Left ventricle myocardium superior (tissue), 1 donor: ENCODE results near the gene CEP95. TPM values are rescaled to one million over a fixed set of nuclear protein-coding genes. Genes with fewer than 3 reads are reported as not detected.

Source experiments
- microRNA-seq: library from miRNA; unstranded; fragments of <30 nt; microRNA quantifications from one replicate; pipeline ENCODE4 v1.2.0, GENCODE V29; 2020; ENCODE audit warnings: borderline number of aligned reads
- total RNA-seq: library from RNA; stranded (reverse); fragmentation: NEBNext Ultra II Directional; extraction: Animal tissue kit (Norgen Biotek cat#: 25700); gene quantifications from one replicate; pipeline ENCODE4 v1.2.1, GENCODE V29; 2021
- donor health status: DM: no; HTN: yes; CAD: no; lungs with severe emphysema.

CEP95 gene
- total RNA-seq, 1 donor from 2014 or later: 11.1 TPM

Small RNAs within 50 kb of the gene (microRNA-seq; reads per million reads assigned to microRNA genes)
- gene MIR3064: not detected
- not detected for gene MIR5047

Other genes starting within 250 kb of the CEP95 start
- gene TEX2, start 243.7 kb upstream of the CEP95 start, total RNA-seq: 55.4 TPM
- 112 TPM for gene PECAM1, start 116.1 kb upstream of the CEP95 start, total RNA-seq
- 3.4 TPM for gene MILR1, start 57.9 kb upstream of the CEP95 start, total RNA-seq
- 5.9 TPM for gene POLG2, start 9.9 kb upstream of the CEP95 start, total RNA-seq
- gene DDX5, start 688 bp upstream of the CEP95 start, total RNA-seq: 333 TPM
- gene SMURF2, start 155.3 kb downstream of the CEP95 start, total RNA-seq: 11.6 TPM